Mucosa of stomach (tissue), 1 donor: ENCODE measurements around the gene ASTN2.
"Not testable (repeated sequence)": the region's sequence is repeated elsewhere in the genome, so short reads cannot be mapped to it uniquely, and the experiment has no call there.

ENCODE experiments used
- H3K27me3 ChIP-seq: one replicate; pipeline ENCODE4 v1.7.0; 2013; ENCODE audit warnings: mild to moderate bottlenecking, low read length; ENCODE audit not compliant: control insufficient read depth, insufficient read depth
- H3K36me3 ChIP-seq: one replicate; pipeline ENCODE4 v1.7.0; 2013; ENCODE audit warnings: low read length; ENCODE audit not compliant: control insufficient read depth, insufficient read depth
- H3K4me1 ChIP-seq: one replicate; pipeline ENCODE4 v1.7.0; 2013; ENCODE audit warnings: mild to moderate bottlenecking, low read length; ENCODE audit not compliant: control insufficient read depth, insufficient read depth
- H3K4me3 ChIP-seq: one replicate; pipeline ENCODE4 v1.7.0; 2013; ENCODE audit warnings: low read length
- H3K9ac ChIP-seq: one replicate; pipeline ENCODE4 v1.7.0; 2013; ENCODE audit warnings: mild to moderate bottlenecking, low read length, moderate library complexity
- H3K9me3 ChIP-seq: one replicate; pipeline ENCODE4 v1.7.0; 2013; ENCODE audit warnings: mild to moderate bottlenecking, low read length, moderate library complexity; ENCODE audit not compliant: control insufficient read depth
- donor health status: Pancreatic carcinoma.

Gene ASTN2

GRCh38 chr9:116924462-116925110 lies 490.3 kb downstream of the ASTN2 start:
- no peaks in the 10 kb centered on the region for H3K9me3 ChIP-seq
- H3K27me3 ChIP-seq, result no peaks in the 10 kb centered on the region
- no peaks in the 10 kb centered on the region for H3K36me3 ChIP-seq
- no peak overlapping the region for H3K4me3 ChIP-seq
- no peaks in the 10 kb centered on the region for H3K4me1 ChIP-seq
- no peak overlapping the region for H3K9ac ChIP-seq

- H3K27me3 ChIP-seq, H3K9ac ChIP-seq, H3K4me1 ChIP-seq, H3K36me3 ChIP-seq, H3K9me3 ChIP-seq, H3K4me3 ChIP-seq: not testable (repeated sequence)
These were observed 496.9 kb downstream of the ASTN2 start for GRCh38 chr9:116917895-116918508.

GRCh38 chr9:116913536-116913935 lies 501.3 kb downstream of the ASTN2 start:
- H3K9ac ChIP-seq, result no peak overlapping the region
- H3K36me3 ChIP-seq, result no peaks in the 10 kb centered on the region
- no peak overlapping the region for H3K4me3 ChIP-seq
- H3K4me1 ChIP-seq, result no peaks in the 10 kb centered on the region
- no peaks in the 10 kb centered on the region for H3K27me3 ChIP-seq
- H3K9me3 ChIP-seq, result no peaks in the 10 kb centered on the region

GRCh38 chr9:116910201-116910600 lies 504.7 kb downstream of the ASTN2 start:
- no peaks in the 10 kb centered on the region for H3K27me3 ChIP-seq
- no peaks in the 10 kb centered on the region for H3K36me3 ChIP-seq
- H3K4me1 ChIP-seq, result no peaks in the 10 kb centered on the region
- no peak overlapping the region for H3K9ac ChIP-seq
- H3K4me3 ChIP-seq, result no peak overlapping the region
- no peaks in the 10 kb centered on the region for H3K9me3 ChIP-seq

- Histone ChIP-seq H3K4me1 (no peaks in the 10 kb centered on the region), H3K9ac (no peak overlapping the region), H3K36me3 (no peaks in the 10 kb centered on the region), H3K9me3 (no peaks in the 10 kb centered on the region), H3K27me3 (no peaks in the 10 kb centered on the region), H3K4me3 (no peak overlapping the region)
These were observed 506.9 kb downstream of the ASTN2 start for GRCh38 chr9:116907989-116908388.

- Histone ChIP-seq H3K9ac (no peak overlapping the region), H3K36me3 (no peaks in the 10 kb centered on the region), H3K9me3 (no peaks in the 10 kb centered on the region), H3K4me1 (no peaks in the 10 kb centered on the region), H3K4me3 (no peak overlapping the region), H3K27me3 (no peaks in the 10 kb centered on the region)
These were observed 509.7 kb downstream of the ASTN2 start for GRCh38 chr9:116905171-116905588.

GRCh38 chr9:116904165-116904564 lies 510.7 kb downstream of the ASTN2 start:
- H3K36me3 ChIP-seq, result no peaks in the 10 kb centered on the region
- no peak overlapping the region for H3K9ac ChIP-seq
- H3K27me3 ChIP-seq, result no peaks in the 10 kb centered on the region
- no peak overlapping the region for H3K4me3 ChIP-seq
- H3K4me1 ChIP-seq, result no peaks in the 10 kb centered on the region
- no peaks in the 10 kb centered on the region for H3K9me3 ChIP-seq

- Histone ChIP-seq H3K4me3 (no peak overlapping the region), H3K36me3 (no peaks in the 10 kb centered on the region), H3K9me3 (no peaks in the 10 kb centered on the region), H3K27me3 (no peaks in the 10 kb centered on the region), H3K4me1 (no peaks in the 10 kb centered on the region), H3K9ac (no peak overlapping the region)
These were observed 513.6 kb downstream of the ASTN2 start for GRCh38 chr9:116901260-116901659.

- Histone ChIP-seq H3K9me3 (no peaks in the 10 kb centered on the region), H3K4me3 (no peak overlapping the region), H3K4me1 (no peaks in the 10 kb centered on the region), H3K36me3 (no peaks in the 10 kb centered on the region), H3K27me3 (no peaks in the 10 kb centered on the region), H3K9ac (no peak overlapping the region)
These were observed 514.3 kb downstream of the ASTN2 start for GRCh38 chr9:116900543-116900942.

GRCh38 chr9:116900007-116900367 lies 514.9 kb downstream of the ASTN2 start:
- Histone ChIP-seq H3K36me3 (no peaks in the 10 kb centered on the region), H3K4me3 (no peak overlapping the region), H3K9me3 (no peaks in the 10 kb centered on the region), H3K27me3 (no peaks in the 10 kb centered on the region), H3K4me1 (no peaks in the 10 kb centered on the region), H3K9ac (no peak overlapping the region)

- H3K36me3 ChIP-seq, result no peaks in the 10 kb centered on the region
- H3K4me3 ChIP-seq, result no peak overlapping the region
- no peaks in the 10 kb centered on the region for H3K27me3 ChIP-seq
- no peaks in the 10 kb centered on the region for H3K4me1 ChIP-seq
- no peaks in the 10 kb centered on the region for H3K9me3 ChIP-seq
- H3K9ac ChIP-seq, result no peak overlapping the region
These were observed 515.4 kb downstream of the ASTN2 start for GRCh38 chr9:116899337-116900006.

- H3K9me3 ChIP-seq, H3K27me3 ChIP-seq, H3K4me1 ChIP-seq: not testable (repeated sequence)
These were observed 516.7 kb downstream of the ASTN2 start for GRCh38 chr9:116898131-116898530.

More at GRCh38 chr9:116898131-116898530, 516.7 kb downstream of the ASTN2 start:
- not testable (repeated sequence) for H3K4me3 ChIP-seq, H3K36me3 ChIP-seq, H3K9ac ChIP-seq
